G401 (cell line): ENCODE data around the gene BCL2L14. TPM values are rescaled to one million over a fixed set of nuclear protein-coding genes. Genes with fewer than 3 reads are reported as not detected.
A peak's percentile ranks its signal among the peaks of the same experiment; 100 is the strongest.

ENCODE experiments used
- DNase-seq: peaks from one replicate; pipeline ENCODE4 v3.0.0-alpha.2; 2015; ENCODE audit warnings: low spot score
- in situ Hi-C: cut with HindIII; loops from 2 replicates; pipeline ENCODE4 v1.10.0; 2016; ENCODE audit warnings: low sequenced_read_pairs, mixed read lengths
- total RNA-seq: library from RNA; depleted of rRNA; stranded (reverse); fragments of >200 nt; shearing (Covaris generic); gene quantifications from 2 replicates; pipeline ENCODE4 v1.2.3, GENCODE V29; 2014

Gene BCL2L14
- total RNA-seq, 1 experiment from 2014 or later: not detected

DNA sequence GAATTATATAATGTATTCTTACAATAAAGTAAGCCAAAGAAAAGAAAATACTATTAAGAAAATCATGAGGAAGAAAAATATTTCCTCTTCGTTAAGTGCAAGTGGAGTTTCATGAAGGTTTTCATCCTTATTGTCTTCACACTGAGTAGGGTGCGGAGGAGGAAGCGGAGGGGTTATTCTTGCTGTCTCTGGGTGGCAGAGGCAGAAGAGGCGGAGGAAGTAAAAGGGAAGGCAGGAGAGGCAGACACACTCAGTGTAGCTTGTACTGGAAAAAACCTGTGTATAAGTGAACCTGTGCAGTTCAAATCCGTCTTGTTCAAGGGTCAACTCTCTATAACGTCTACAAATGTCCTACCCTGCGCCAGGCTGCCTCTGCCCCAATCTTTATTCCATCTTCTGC, 22.0 kb upstream of the BCL2L14 start:
- in situ Hi-C loops: no loop called here
- no peak for DNase-seq

DNA sequence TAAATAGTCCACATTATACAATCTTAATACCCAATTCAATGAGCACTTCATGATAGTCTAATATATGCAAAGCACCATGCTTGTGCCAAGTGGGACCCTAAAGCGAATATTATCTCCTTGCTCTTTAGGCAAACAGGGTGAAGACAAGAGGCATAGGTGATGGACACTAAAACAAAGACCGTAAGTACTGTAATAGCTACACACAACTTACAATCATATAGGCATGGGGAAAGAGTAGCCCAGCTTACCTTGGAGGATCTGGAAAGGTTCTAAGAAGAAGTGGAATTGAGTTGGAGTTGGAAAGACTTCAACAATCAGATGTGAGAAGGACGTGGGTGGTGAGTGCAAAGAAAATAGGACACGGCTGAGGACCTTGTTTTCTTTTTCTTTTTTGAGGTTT, 19.1 kb upstream of the BCL2L14 start:
- in situ Hi-C loops: no loop called here
- no peak for DNase-seq

DNA sequence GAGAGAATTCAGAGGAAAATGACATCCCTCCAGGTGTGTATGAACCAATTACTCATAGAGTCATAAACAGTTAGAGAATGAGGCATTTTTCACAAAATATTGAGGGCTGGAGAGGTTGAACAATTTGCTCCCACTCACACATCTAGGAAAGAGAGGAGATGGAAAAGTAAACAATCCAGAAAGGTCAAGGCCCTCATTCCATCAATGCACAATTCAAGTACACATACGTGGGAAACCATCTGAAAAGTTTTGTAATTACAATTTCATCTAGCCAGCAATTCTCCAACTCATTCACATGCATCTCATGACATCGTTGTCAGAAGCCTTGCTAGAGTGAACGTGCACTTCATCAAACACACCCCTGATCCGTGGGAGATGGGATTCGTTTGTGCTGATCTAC, 15.7 kb upstream of the BCL2L14 start:
- in situ Hi-C loops: no loop called here
- DNase-seq: no peak

DNA sequence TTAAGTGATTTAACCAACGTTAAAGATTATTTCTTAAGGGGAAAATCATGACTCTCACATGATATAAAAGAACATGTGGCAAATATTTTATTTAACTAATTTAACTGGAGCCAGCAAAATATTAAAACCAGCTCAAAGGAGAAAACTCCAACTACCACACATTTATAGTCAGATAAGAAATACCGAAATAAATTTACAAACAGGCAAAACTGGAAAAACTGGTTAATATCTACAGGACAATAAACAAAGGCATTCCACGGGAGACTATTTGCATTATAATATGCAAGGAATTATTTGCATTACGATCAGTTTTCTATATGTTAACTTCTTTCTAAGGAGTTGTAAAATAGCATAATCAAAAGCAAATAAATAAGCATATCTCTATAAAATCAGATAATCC, 13.8 kb upstream of the BCL2L14 start:
- in situ Hi-C loops: no loop called here
- DNase-seq: no peak

DNA sequence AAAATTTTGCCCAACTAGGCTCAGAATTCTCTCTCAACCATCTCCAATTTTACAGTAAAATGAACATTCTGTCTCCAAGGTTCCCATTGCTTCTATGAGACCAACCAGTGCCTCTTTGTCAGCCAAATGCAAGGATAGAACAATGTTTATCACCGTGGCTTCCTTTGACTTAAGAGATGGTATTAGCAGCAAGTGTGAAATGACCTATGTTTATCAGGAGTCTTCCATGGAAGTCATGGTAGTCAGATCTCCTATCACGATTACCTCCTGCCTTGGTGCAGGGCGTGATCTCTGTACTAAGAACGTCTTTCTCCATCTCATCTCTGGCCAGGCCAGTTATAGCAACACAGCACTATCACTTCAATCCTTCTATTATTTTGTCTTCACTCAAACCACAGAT, 6.1 kb upstream of the BCL2L14 start:
- DNase-seq: no peak
- in situ Hi-C loops: no loop called here

DNA sequence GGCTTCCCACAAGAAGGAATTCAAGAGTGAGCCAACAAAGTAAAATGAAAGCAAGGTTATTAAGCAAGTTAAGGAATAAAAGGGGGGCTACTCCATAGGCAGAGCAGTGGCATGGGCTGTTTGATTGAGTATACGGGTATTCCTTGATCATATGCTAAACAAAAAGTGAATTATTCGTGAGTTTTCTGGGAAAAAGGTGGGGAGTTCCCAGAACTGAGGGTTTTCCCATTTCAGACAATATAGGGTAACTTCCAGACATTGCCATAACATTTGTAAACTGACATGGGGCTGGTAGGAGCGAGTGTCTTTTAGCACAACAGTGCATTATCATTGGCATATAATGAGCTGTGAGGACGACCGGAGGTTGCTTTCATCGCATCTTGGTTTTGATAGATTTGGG, 2.0 kb upstream of the BCL2L14 start:
- in situ Hi-C loops: no loop called here
- DNase-seq: no peak

DNA sequence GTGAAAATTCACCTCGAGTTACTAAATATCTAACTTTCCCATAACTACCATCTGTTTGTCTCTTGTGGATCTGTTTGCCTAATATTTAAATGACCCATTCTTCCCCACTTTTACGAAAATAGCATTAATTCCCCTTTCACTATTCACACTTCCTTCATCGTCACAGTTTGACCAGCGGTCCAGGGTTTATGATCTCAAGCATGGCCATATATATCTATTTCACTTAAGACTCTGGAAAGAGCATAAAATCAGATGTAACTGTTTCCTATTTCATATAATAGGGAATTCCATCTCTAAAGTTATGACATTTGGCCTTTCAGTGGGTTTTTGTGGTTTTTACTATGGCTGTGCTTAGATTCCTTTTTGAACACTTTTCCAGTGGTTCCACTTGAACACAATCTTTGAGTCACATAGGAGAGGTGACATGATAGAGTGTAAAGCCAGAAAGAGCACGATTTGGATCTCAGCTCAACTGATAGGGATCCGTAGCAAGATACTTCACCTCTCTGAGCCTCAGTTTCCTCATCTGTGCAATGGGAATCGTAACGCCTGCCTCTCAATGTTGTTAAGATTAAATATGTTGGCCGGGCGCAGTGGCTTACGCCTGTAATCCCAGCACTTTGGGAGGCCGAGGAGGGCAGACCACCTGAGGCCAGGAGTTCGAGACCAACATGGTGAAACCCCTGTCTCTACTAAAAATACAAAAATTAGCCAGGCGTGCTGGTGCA, 754 bp upstream of the BCL2L14 start:
- no peak for DNase-seq
- in situ Hi-C loops: no loop called here

DNA sequence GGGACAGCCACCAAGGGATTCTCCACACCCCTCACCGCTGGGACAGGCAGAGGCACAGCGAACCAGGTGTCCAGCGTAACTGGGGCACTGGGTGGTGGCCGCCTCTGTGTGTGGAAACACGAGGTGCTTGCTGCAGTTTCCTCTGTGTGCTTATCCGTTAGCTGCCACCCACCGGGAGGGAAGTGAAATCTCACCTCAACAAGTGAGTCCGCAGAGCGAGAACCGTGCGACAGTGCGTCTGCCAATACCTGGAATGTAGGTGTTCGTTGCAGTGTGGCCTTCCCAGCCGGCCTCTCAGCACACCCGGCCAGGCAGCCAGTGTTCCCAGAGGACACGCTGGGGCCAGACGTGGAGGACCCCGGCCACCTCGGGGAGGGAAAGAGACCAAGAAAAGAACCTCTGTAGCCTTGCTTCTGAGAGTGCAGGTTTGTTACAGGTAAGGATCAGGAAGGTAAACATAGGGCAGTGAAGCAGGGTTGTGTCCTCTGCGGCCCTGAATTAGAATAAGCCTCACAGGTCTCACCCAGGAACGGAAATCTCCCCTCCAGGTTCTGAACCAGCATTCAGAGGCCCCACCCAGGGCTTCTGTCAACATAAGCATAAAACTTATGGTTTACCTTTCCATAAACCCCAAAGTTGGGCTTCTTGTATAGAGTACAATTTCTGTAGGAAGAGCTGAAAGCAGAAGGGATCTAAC, 1.5 kb downstream of the BCL2L14 start:
- in situ Hi-C loops: no loop called here

DNA sequence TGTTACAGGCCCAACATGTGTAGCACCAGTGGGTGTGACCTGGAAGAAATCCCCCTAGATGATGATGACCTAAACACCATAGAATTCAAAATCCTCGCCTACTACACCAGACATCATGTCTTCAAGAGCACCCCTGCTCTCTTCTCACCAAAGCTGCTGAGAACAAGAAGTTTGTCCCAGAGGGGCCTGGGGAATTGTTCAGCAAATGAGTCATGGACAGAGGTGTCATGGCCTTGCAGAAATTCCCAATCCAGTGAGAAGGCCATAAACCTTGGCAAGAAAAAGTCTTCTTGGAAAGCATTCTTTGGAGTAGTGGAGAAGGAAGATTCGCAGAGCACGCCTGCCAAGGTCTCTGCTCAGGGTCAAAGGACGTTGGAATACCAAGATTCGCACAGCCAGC, 8.6 kb downstream of the BCL2L14 start:
- no peak for DNase-seq
- in situ Hi-C loops: no loop called here

More for the DNA sequence above, 1.5 kb downstream of the BCL2L14 start:
- no peak for DNase-seq

DNA sequence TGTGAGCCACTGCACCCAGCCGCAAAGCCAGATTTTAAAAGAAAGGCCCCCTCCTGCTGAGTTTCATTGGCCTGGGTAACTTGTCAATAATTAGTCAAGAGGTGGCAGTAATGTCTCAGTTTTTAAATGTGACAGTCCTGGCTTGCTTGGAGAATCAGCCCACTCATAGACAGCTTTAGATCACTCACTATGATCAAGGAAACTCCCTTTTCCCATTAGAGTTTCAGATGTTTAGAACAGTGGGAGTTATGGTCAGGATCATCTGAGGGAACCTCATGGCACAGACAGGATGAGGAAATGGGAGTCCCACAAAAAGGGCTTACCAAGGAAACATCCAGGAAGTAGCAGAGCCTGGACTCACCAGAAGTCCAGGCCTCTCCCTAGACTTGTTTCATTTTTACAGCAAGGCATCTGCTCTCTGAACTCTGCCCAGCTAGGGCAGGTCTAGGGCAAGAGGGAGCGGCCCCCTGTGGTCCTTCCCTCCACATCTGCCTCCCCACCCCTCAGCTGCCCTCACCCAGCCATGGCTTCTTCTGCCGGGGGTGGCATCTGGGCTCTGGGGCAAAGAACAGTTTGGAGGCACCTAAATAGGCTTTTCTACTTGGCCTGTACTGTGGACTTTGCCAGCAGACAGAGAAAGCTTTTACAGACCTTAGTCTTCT, 11.2 kb downstream of the BCL2L14 start:
- DNase-seq: peak; percentile 36
- in situ Hi-C loops: loop anchor here (5.0 kb wide), 1 partner anchor 245 kb away; no protein-coding TSS in a partner anchor

DNA sequence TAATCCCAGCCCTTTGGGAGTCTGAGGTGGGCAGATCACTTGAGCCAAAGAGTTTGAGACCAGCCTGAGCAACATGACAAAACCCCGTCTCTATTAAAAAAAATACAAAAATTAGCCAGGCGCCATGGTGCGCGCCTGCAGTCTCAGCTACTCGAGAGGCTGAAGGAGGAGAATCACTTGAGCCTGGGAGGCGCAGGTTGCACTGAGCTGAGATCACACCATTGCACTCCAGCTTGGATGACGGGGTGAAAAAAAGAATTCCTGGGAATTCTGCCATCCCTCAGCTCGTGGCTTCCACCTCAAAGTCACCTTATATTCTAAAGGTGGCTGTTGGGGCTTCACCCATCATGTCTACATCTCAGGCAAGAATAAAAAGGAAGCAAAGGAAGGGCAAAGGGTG, 12.9 kb downstream of the BCL2L14 start:
- in situ Hi-C loops: loop anchor here (5.0 kb wide), 1 partner anchor 244 kb away; no protein-coding TSS in a partner anchor
- DNase-seq: no peak

DNA sequence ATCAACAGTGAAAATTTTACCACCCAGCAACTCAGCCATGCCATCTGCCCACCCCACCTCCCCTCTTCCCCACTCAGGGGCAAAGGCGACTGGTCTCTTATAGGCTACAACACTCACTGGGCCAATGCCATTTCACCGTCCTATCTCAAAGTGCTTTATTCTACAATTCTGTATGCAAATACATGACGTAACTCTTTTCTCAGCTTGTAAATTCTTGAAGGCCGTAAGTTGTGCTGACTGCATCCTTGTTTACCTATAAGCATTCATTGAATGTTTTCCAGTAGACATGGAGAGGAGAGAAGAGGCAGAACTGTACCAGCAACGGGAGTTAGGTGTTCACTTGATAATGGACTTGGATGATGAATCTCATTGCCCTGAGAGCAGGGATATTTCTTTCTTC, 15.6 kb downstream of the BCL2L14 start:
- in situ Hi-C loops: no loop called here
- DNase-seq: no peak

DNA sequence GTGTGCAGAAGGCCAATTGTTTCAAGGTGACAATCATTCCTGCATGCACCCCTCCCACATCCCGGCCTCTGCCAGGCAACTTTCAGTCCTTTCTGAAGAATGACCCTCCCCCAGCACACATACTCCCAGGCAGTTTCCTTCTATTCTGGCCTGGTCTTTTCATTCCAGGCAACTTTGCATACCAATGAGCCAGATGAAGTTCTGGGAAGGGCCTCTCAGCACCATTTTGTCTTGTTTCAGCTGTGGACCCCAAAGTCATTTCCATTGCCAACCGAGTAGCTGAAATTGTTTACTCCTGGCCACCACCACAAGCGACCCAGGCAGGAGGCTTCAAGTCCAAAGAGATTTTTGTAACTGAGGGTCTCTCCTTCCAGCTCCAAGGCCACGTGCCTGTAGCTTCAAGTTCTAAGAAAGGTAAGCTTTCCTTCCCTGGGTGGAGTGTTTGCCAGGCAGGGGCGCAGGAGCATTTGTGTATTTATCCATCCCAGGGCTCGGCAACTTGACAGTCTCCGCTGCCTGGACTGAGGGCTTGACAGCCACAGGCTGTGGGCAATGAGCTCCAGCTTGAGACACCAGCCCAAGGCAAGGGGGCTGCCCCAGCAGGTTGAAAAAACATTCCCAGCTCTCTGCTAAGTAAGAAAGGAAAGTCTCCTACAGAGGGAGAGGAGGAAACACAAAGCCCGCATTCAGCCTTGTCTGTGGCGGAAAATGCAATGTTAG, 16.4 kb downstream of the BCL2L14 start:
- in situ Hi-C loops: no loop called here
- DNase-seq: no peak

DNA sequence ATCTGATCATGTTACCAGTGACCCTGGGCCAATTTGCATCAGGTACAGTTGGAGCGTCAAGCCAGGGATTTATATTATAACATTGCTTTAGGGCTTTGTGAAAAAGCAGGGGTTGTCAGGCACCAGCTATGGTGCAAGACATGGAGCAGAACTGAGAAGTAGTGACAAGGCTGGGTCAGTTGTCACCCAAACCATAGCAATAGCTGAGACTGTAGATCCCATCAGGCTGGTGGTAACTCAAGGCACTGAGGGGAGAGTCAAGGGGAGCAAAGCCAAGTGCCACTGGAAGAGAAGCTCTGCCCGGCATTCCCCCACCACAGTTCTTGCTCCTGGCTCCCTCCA, 16.9 kb downstream of the BCL2L14 start:
- no peak for DNase-seq
- in situ Hi-C loops: no loop called here

DNA sequence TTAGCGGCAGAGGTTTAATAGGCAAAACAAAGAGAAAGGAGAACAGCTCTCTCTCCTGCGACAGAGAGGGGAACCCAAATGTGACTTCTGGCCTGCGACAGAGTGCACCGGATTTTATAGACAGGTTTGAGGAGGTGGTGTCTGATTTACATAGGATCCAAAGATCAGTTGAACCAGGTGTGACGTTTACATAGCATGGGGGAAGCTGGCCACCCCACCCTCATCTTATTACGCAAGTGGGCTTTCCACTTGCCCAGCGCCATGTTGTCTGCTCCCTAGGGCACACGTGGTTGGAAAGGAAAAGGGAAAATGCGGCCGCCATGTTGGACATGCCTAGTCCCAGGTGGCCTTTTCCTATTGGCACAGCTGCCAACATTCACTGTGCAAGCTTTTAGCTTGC, 17.4 kb downstream of the BCL2L14 start:
- in situ Hi-C loops: no loop called here
- DNase-seq: no peak

DNA sequence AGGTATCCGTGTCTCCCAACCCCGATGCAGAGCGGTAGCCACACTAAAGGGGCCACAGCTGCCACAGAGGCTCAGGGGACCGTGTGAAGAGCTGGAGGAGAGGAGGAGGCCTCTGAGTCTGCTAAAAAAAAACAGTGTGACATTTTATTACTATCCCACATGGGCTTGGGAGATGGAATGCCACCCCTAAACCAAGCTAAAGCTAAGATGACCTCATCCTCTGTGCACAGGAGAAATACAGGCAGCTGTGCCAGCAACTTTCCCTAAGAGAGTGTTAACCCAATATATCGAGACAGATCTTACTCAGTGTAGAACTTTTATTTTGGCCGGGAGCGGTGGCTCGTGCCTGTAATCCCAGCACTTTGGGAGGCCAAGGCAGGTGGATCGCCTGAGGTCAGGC, 18.0 kb downstream of the BCL2L14 start:
- DNase-seq: no peak
- in situ Hi-C loops: no loop called here

DNA sequence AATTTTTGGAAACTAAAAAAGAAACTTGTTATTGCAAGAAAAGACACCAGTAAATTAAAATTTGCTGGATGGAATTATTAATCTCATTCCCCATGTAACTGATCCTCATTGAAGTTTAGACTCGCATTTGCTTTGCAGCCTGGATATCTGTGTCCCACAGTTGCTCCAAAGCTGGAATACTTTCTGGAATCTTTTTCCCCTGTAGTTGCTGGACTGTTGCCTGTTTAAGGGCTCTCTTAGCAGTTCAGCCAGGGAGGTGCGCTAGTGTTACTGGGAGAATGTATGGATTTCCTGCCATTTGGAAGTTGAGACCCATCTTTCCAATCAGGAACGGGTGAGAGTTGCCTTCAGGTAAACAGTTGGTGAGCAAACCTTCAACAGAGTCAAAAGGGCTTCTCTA, 20.3 kb downstream of the BCL2L14 start:
- in situ Hi-C loops: no loop called here
- no peak for DNase-seq

DNA sequence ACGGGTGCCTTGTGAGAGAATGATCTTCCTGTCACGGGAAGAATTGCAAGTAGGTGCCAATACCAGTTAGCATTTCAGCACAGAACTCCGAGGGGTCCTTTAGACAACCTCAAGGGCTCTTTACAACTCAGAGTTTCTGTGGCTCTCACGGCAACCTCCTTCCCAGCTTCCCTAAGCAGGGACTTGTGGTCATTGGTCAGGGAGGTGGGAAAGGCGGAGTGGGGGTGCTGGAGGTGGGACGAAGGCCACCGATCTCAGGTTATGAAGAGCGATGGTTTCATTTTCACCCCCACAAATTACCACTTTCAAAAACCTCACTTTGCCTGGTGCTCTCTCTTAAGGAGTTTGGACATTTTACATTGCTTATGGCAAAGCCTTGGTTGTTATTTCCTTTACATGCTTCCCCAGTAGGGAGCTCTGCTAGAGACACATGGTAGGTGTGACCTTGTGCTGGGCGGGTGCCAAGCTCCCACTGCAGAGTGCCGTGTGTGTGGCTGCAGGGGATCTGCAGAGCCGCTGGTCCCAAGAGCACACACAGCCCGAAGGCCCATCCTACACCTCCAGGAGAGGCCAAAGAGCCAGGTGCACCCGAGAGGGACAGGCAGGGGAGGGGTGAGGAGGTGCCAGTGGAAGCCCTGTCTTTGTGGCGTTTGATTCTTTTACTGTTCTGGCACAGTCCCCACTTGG, 21.4 kb downstream of the BCL2L14 start:
- in situ Hi-C loops: no loop called here
- DNase-seq: no peak

DNA sequence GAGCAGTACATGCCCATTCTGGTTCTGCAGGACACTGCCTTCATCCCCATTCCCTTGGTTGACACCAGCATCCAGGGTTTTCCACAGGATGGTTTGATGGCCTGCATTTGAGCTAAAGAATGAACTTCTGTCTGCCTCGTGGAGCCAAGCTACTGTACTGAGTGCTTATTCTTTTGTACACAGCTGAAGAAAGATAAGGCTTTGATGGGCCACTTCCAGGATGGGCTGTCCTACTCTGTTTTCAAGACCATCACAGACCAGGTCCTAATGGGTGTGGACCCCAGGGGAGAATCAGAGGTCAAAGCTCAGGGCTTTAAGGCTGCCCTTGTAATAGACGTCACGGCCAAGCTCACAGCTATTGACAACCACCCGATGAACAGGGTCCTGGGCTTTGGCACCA, 23.7 kb downstream of the BCL2L14 start:
- in situ Hi-C loops: no loop called here
- DNase-seq: no peak
